HepG2 (cell line): ENCODE results near the gene IGF2. TPM values are rescaled to one million over a fixed set of nuclear protein-coding genes. Genes with fewer than 3 reads are reported as not detected.

ENCODE experiments used
- ATAC-seq: fragments of 200-7000 bp; cut with Tn5 transposase; 3 replicates; pipeline ENCODE4 v1.9.1; 2020; ENCODE audit warnings: mild to moderate bottlenecking, moderate library complexity
- BruUV-seq: library from RNA; stranded (reverse); fragments of 400-500 nt; replicated peaks from 2 replicates; lab custom pipeline; 2021; lab: Mats Ljungman, UMichigan
- CTCF ChIA-PET: fragments of 300-600 bp; formaldehyde crosslinking; extraction: SDS; loops from one replicate; lab custom pipeline; 2021; ENCODE audit warnings: low total read pairs, inconsistent platforms, low intra/inter-chr PET ratio; lab: Yijun Ruan, JAX
- POLR2A ChIA-PET: fragments of 350-600 bp; sonication (Branson Sonifier 250); formaldehyde crosslinking; loops from one replicate; lab custom pipeline; 2020; ENCODE audit warnings: antibody characterized with exemption, inconsistent platforms; lab: Yijun Ruan, JAX
- DNase-seq: peaks from one replicate; pipeline ENCODE4 v3.0.0-alpha.2; 2015; ENCODE audit warnings: low spot score
- FAIRE-seq: peaks from 3 replicates; lab custom pipeline; 2011; peaks lifted over from hg19 to GRCh38; lab: Jason Lieb, UNC
- H2AFZ ChIP-seq: one replicate; pipeline ENCODE4 v1.6.1; 2011; ENCODE audit warnings: low read length, inconsistent platforms
- H3K27ac ChIP-seq: fragments of 300-600 bp; 3 replicates; pipeline ENCODE4 v1.8.0; 2011; ENCODE audit warnings: mixed run types, mild to moderate bottlenecking, mixed read lengths, low read length, inconsistent platforms; ENCODE audit not compliant: insufficient read depth; ENCODE audit errors: extremely low read length
- H3K27me3 ChIP-seq, 2 experiments: fragments of 200-600 bp in 1 of 2; 2 replicates in 1 of 2; 3 replicates in 1 of 2; pipeline versions ENCODE4 v1.6.0 to v1.8.0; 2011; ENCODE audit warnings: low read length in 2 of 2, mild to moderate bottlenecking in 2 of 2, moderate library complexity in 2 of 2, inconsistent platforms in 1 of 2; ENCODE audit not compliant: insufficient read depth in 2 of 2, control insufficient read depth in 1 of 2
- H3K36me3 ChIP-seq, 2 experiments: fragments of 200-600 bp in 1 of 2; replicated peaks in 1 of 2; 2 replicates in 1 of 2; 3 replicates in 1 of 2; pipeline versions ENCODE4 v1.5.1 to v1.8.0; 2011; ENCODE audit warnings: low read length in 2 of 2, inconsistent platforms in 1 of 2; ENCODE audit not compliant: insufficient read depth in 2 of 2, control insufficient read depth in 1 of 2
- H3K4me1 ChIP-seq: 2 replicates; pipeline ENCODE4 v1.5.1; 2012; ENCODE audit warnings: low read length, inconsistent platforms; ENCODE audit not compliant: insufficient read depth
- H3K4me2 ChIP-seq: 2 replicates; pipeline ENCODE4 v1.6.0; 2011; ENCODE audit warnings: low read depth, low read length, inconsistent platforms
- H3K4me3 ChIP-seq, 3 experiments: fragments of 200-600 bp in 1 of 3; sonication (generic), shearing (Covaris generic) in 1 of 3; replicated peaks in 1 of 3; 2 replicates each; pipeline ENCODE4 v1.5.1; 2011 to 2016; ENCODE audit warnings: low read length in 3 of 3, inconsistent platforms in 2 of 3, low read depth in 2 of 3, mild to moderate bottlenecking in 2 of 3, control low read depth in 1 of 3, mixed read lengths in 1 of 3; ENCODE audit not compliant: insufficient read depth in 1 of 3
- H3K79me2 ChIP-seq: one replicate; pipeline ENCODE4 v1.6.1; 2011; ENCODE audit warnings: low read length, inconsistent platforms; ENCODE audit not compliant: insufficient read depth
- H3K9ac ChIP-seq: 2 replicates; pipeline ENCODE4 v1.6.0; 2011; ENCODE audit warnings: mild to moderate bottlenecking, low read depth, low read length, inconsistent platforms; ENCODE audit not compliant: insufficient read depth
- H3K9me3 ChIP-seq: 2 replicates; pipeline ENCODE4 v1.5.1; 2012; ENCODE audit warnings: mild to moderate bottlenecking, low read length
- H4K20me1 ChIP-seq: 2 replicates; pipeline ENCODE4 v1.6.0; 2011; ENCODE audit warnings: inconsistent platforms, mild to moderate bottlenecking, low read length, moderate library complexity; ENCODE audit not compliant: insufficient read depth
- MAX ChIP-seq: IDR thresholded peaks from 2 replicates; pipeline ENCODE4 v1.6.1; 2012; ENCODE audit warnings: inconsistent platforms
- SOX6 ChIP-seq, 2 experiments: fragments of 450-650 bp in 1 of 2; sonication (generic) in 1 of 2; formaldehyde crosslinking in 1 of 2; IDR thresholded peaks; 2 replicates each; pipeline versions ENCODE4 v1.4.0 to v1.6.1; 2017 to 2020; ENCODE audit warnings: antibody characterized with exemption in 1 of 2, mild to moderate bottlenecking in 1 of 2, missing genetic modification reagents in 1 of 2
- STAG1 ChIP-seq: sonication (generic); formaldehyde crosslinking; IDR thresholded peaks from 2 replicates; pipeline ENCODE4 v1.4.0; 2020; ENCODE audit warnings: missing genetic modification reagents
- ZFP36L2 ChIP-seq: sonication (generic); formaldehyde crosslinking; IDR thresholded peaks from 2 replicates; pipeline ENCODE4 v1.4.0; 2020; ENCODE audit warnings: missing genetic modification reagents
- ZMYM4 ChIP-seq: sonication (generic); formaldehyde crosslinking; IDR thresholded peaks from 2 replicates; pipeline ENCODE4 v1.8.1; 2023; ENCODE audit warnings: mild to moderate bottlenecking, missing genetic modification reagents
- ZNF496 ChIP-seq: sonication (generic); formaldehyde crosslinking; IDR thresholded peaks from 2 replicates; pipeline ENCODE4 v1.8.1; 2023; ENCODE audit warnings: mild to moderate bottlenecking, moderate library complexity, missing genetic modification reagents; ENCODE audit not compliant: insufficient replicate concordance
- ZNF746 ChIP-seq: sonication (generic); formaldehyde crosslinking; IDR thresholded peaks from 2 replicates; pipeline ENCODE4 v1.8.0; 2022; ENCODE audit warnings: mild to moderate bottlenecking, missing genetic modification reagents
- WGBS: methylation state at CpG from one replicate; pipeline ENCODE4 v1.1.6; 2017; ENCODE audit warnings: low lambda C conversion rate; 5-methylcytosine and 5-hydroxymethylcytosine counted together
- in situ Hi-C: cut with HindIII; loops from 2 replicates; pipeline ENCODE4 v1.10.0; 2017; ENCODE audit warnings: low pct_unique_long_range_greater_than_20kb; ENCODE audit not compliant: extremely low pct_ligation_motif_present
- intact Hi-C: fragments of 100-400 bp; cut with micrococcal nuclease; formaldehyde crosslinking; loops from one replicate; pipeline ENCODE4 v1.10.0; 2022; ENCODE audit not compliant: unreplicated experiment
- polyA plus RNA-seq, 8 experiments: library from polyadenylated mRNA; depleted of rRNA in 3 of 8; stranded (reverse) in 7 of 8; unstranded in 1 of 8; fragments of >200 nt; fragmentation: Illumina TruSeq in 4 of 8; extraction: Trizol in 4 of 8; gene quantifications; 2 replicates each; pipeline versions ENCODE4 v1.2.1 to v1.2.3, GENCODE V29; 2011 to 2016; ENCODE audit warnings: low read depth in 4 of 8, missing spikeins in 1 of 8, mixed read lengths in 1 of 8; ENCODE audit not compliant: insufficient read depth in 1 of 8
- total RNA-seq, 5 experiments: library from RNA; depleted of rRNA; stranded (reverse); fragments of >200 nt; fragmentation: Illumina TruSeq; extraction: Trizol; gene quantifications; 2 replicates each; pipeline ENCODE4 v1.2.3, GENCODE V29; 2016; ENCODE audit warnings: low read depth in 1 of 5
- TF ChIP-seq, protein P1 (sequence below): sonication (generic); formaldehyde crosslinking; IDR thresholded peaks from 2 replicates; pipeline ENCODE4 v1.5.0; 2020; ENCODE audit warnings: missing genetic modification reagents
- TF ChIP-seq, protein P2 (sequence below): sonication (generic); formaldehyde crosslinking; IDR thresholded peaks from 2 replicates; pipeline ENCODE4 v1.4.0; 2020; ENCODE audit warnings: missing genetic modification reagents

IGF2 gene
- total and polyA plus RNA-seq, 2 of the 13 experiments (the other 11 are each of a cell fraction or from before 2014, with no cell fraction given) = 79.1 to 254 TPM

- Histone ChIP-seq H4K20me1 (peaks cover 12% of the 10 kb centered on the region; the same call in 1 of the 2 replicates), H3K27ac (no peak overlapping the region), H3K36me3 (peaks cover 3 to 9% of the 10 kb centered on the region in 2 experiments; a peak in 4 of 5 replicates), H3K9ac (no peak overlapping the region), H2AFZ (no peak overlapping the region), H3K79me2 (no peaks in the 10 kb centered on the region), H3K4me3 (no peak overlapping the region), H3K4me1 (peaks cover 28% of the 10 kb centered on the region), H3K4me2 (no peak overlapping the region), H3K9me3 (no peaks in the 10 kb centered on the region), H3K27me3 (no peaks in the 10 kb centered on the region)
- ATAC-seq = no peak
- FAIRE-seq = no peak
- no TSS peak for BruUV-seq
- POLR2A ChIA-PET = no interaction called here
- intact Hi-C loops = no loop called here
- WGBS = 43% methylated on average over 2 of the region's 2 CpGs
- CTCF ChIA-PET = no interaction called here
- no peak for DNase-seq
- TF ChIP-seq SOX6 (IDR thresholded peaks at IDR 0.05) (no peak), SOX6 (CRISPR knock-in tag; IDR thresholded peaks at IDR 0.05) (no peak), ZNF496 (CRISPR knock-in tag) (no peak), ZNF746 (no peak), ZMYM4 (CRISPR knock-in tag) (no peak), ZFP36L2 (CRISPR knock-in tag) (no peak), STAG1 (CRISPR knock-in tag) (no peak), MAX (no peak)
- TF ChIP-seq, protein P1, sequence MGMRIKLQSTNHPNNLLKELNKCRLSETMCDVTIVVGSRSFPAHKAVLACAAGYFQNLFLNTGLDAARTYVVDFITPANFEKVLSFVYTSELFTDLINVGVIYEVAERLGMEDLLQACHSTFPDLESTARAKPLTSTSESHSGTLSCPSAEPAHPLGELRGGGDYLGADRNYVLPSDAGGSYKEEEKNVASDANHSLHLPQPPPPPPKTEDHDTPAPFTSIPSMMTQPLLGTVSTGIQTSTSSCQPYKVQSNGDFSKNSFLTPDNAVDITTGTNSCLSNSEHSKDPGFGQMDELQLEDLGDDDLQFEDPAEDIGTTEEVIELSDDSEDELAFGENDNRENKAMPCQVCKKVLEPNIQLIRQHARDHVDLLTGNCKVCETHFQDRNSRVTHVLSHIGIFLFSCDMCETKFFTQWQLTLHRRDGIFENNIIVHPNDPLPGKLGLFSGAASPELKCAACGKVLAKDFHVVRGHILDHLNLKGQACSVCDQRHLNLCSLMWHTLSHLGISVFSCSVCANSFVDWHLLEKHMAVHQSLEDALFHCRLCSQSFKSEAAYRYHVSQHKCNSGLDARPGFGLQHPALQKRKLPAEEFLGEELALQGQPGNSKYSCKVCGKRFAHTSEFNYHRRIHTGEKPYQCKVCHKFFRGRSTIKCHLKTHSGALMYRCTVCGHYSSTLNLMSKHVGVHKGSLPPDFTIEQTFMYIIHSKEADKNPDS (CRISPR knock-in tag) = no peak
- TF ChIP-seq, protein P2, sequence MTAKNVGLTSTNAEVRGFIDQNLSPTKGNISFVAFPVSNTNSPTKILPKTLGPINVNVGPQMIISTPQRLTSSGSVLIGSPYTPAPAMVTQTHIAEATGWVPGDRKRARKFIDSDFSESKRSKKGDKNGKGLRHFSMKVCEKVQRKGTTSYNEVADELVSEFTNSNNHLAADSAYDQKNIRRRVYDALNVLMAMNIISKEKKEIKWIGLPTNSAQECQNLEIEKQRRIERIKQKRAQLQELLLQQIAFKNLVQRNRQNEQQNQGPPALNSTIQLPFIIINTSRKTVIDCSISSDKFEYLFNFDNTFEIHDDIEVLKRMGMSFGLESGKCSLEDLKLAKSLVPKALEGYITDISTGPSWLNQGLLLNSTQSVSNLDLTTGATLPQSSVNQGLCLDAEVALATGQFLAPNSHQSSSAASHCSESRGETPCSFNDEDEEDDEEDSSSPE (CRISPR knock-in tag) = no peak
- in situ Hi-C loops = no loop called here
Measured at GRCh38 chr11:2126520-2127085, 12.6 kb downstream of the IGF2 start.
